WTC11 (cell line): ENCODE results near the gene ADGRE2. TPM values are rescaled to one million over a fixed set of nuclear protein-coding genes. Genes with fewer than 3 reads are reported as not detected.

Experiments
- ATAC-seq: fragments of 200-7000 bp; cut with Tn5 transposase; 2 replicates; pipeline ENCODE4 v1.10.0; 2021; ENCODE audit warnings: mild to moderate bottlenecking, moderate library complexity
- CTCF ChIA-PET: fragments of 300-600 bp; sonication (Branson Sonifier 250); formaldehyde crosslinking; loops from one replicate; lab custom pipeline; 2021; ENCODE audit warnings: antibody characterized with exemption; lab: Charles Lee
- POLR2A ChIA-PET: fragments of 350-600 bp; sonication (Branson Sonifier 250); formaldehyde crosslinking; loops from one replicate; lab custom pipeline; 2021; ENCODE audit warnings: antibody characterized with exemption; lab: Charles Lee
- DNase-seq: peaks from one replicate; pipeline ENCODE4 v3.0.0; 2021; ENCODE audit warnings: low spot score
- H3K27ac Mint-ChIP-seq: 2 replicates; pipeline ENCODE4 v1.8.0; 2021; ENCODE audit warnings: mixed read lengths
- H3K27me3 Mint-ChIP-seq: 2 replicates; pipeline ENCODE4 v1.8.0; 2021; ENCODE audit warnings: low read depth, mild to moderate bottlenecking, moderate library complexity, mixed read lengths
- H3K36me3 Mint-ChIP-seq: 2 replicates; pipeline ENCODE4 v1.8.0; 2021; ENCODE audit warnings: mixed read lengths
- H3K4me1 Mint-ChIP-seq: 2 replicates; pipeline ENCODE4 v1.8.0; 2022; ENCODE audit warnings: mixed read lengths
- H3K4me3 Mint-ChIP-seq: 2 replicates; pipeline ENCODE4 v1.8.0; 2021; ENCODE audit warnings: mild to moderate bottlenecking, moderate library complexity, mixed read lengths
- H3K9me3 Mint-ChIP-seq: 2 replicates; pipeline ENCODE4 v1.8.0; 2021; ENCODE audit warnings: mixed read lengths
- ATF1 ChIP-seq: sonication (generic); formaldehyde crosslinking; IDR thresholded peaks from 2 replicates; pipeline ENCODE4 v1.8.1; 2023; ENCODE audit warnings: mild to moderate bottlenecking, moderate library complexity, missing genetic modification reagents
- KAT7 ChIP-seq: sonication (generic); formaldehyde crosslinking; IDR thresholded peaks from 2 replicates; pipeline ENCODE4 v1.8.1; 2023; ENCODE audit warnings: missing genetic modification reagents, mild to moderate bottlenecking, borderline replicate concordance
- NFE2L1 ChIP-seq: sonication (generic); formaldehyde crosslinking; IDR thresholded peaks from 2 replicates; pipeline ENCODE4 v1.8.1; 2023; ENCODE audit warnings: missing genetic modification reagents
- OVOL2 ChIP-seq: fragments of 250-450 bp; sonication (Bioruptor Pico); IDR thresholded peaks from 2 replicates; pipeline ENCODE4 v1.9.0; 2021; ENCODE audit warnings: mild to moderate bottlenecking, borderline replicate concordance
- SMAD4 ChIP-seq: sonication (generic); formaldehyde crosslinking; IDR thresholded peaks from 2 replicates; pipeline ENCODE4 v1.8.0; 2022; ENCODE audit warnings: mild to moderate bottlenecking, missing genetic modification reagents
- TEAD1 ChIP-seq: sonication (generic); formaldehyde crosslinking; IDR thresholded peaks from 2 replicates; pipeline ENCODE4 v1.8.0; 2022; ENCODE audit warnings: mild to moderate bottlenecking, missing genetic modification reagents
- ZBTB21 ChIP-seq: sonication (generic); formaldehyde crosslinking; IDR thresholded peaks from 2 replicates; pipeline ENCODE4 v1.8.1; 2023; ENCODE audit warnings: mild to moderate bottlenecking, missing genetic modification reagents, borderline replicate concordance
- ZNF423 ChIP-seq: fragments of 250-450 bp; sonication (Bioruptor Pico); IDR thresholded peaks from 2 replicates; pipeline ENCODE4 v2.1.2; 2022; ENCODE audit warnings: mild to moderate bottlenecking, moderate library complexity
- total RNA-seq: library from RNA; stranded (reverse); gene quantifications from 3 replicates; pipeline ENCODE4 v1.2.3, GENCODE V29; 2021
- TF ChIP-seq, protein P1 (sequence below): sonication (generic); formaldehyde crosslinking; IDR thresholded peaks from 2 replicates; pipeline ENCODE4 v1.8.1; 2023; ENCODE audit warnings: mild to moderate bottlenecking, missing genetic modification reagents
- TF ChIP-seq, protein P2 (sequence below): sonication (generic); formaldehyde crosslinking; IDR thresholded peaks from 2 replicates; pipeline ENCODE4 v1.8.0; 2022; ENCODE audit warnings: mild to moderate bottlenecking, missing genetic modification reagents
- TF ChIP-seq, protein P3 (sequence below): fragments of 250-450 bp; sonication (Bioruptor Pico); IDR thresholded peaks from 2 replicates; pipeline ENCODE4 v1.9.0; 2021; ENCODE audit warnings: mild to moderate bottlenecking, borderline replicate concordance
- TF ChIP-seq, protein P4 (sequence below): sonication (generic); formaldehyde crosslinking; IDR thresholded peaks from 2 replicates; pipeline ENCODE4 v1.8.1; 2023; ENCODE audit warnings: mild to moderate bottlenecking, missing genetic modification reagents, borderline replicate concordance
- TF ChIP-seq, protein P5 (sequence below): fragments of 200-600 bp; IDR thresholded peaks from 2 replicates; pipeline ENCODE4 v1.8.0; 2022; ENCODE audit warnings: antibody characterized with exemption

The ADGRE2 gene
- total RNA-seq, 1 experiment from 2014 or later, result 4.0 TPM

DNA sequence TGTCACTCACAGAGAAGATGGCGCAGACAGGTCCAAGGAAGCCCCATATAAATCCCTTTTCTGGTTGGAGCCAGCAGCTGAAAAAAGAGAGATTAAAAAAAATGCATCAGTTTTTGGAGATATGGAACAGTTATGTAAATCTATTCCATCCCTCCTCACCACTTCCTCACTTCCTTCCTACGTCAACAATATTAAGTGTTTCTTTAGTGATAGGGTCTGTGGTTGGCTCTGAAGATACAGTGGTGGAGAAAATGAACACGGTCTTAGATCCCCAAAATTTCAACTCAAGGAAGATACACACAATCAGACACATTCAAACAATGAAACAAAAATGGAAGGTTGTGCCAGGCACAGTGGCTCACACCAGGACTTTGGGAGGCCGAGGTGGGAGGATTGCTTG, 31.5 kb downstream of the ADGRE2 start:
- no peak overlapping the region for H3K27ac Mint-ChIP-seq
- H3K4me1 Mint-ChIP-seq, result no peaks in the 10 kb centered on the region
- H3K27me3 Mint-ChIP-seq, result no peaks in the 10 kb centered on the region; the same call in 1 of the 2 replicates
- H3K4me3 Mint-ChIP-seq, result no peak overlapping the region
- DNase-seq (no peak), ATAC-seq (no peak)
- ChIA-PET CTCF (no interaction called here), POLR2A (no interaction called here)
- peaks cover 42% of the 10 kb centered on the region for H3K36me3 Mint-ChIP-seq
- TF ChIP-seq SMAD4 (CRISPR knock-in tag) (no peak), KAT7 (no peak), OVOL2 (no peak), ATF1 (CRISPR knock-in tag) (no peak), TEAD1 (CRISPR knock-in tag) (no peak)
- peaks cover 20% of the 10 kb centered on the region for H3K9me3 Mint-ChIP-seq

DNA sequence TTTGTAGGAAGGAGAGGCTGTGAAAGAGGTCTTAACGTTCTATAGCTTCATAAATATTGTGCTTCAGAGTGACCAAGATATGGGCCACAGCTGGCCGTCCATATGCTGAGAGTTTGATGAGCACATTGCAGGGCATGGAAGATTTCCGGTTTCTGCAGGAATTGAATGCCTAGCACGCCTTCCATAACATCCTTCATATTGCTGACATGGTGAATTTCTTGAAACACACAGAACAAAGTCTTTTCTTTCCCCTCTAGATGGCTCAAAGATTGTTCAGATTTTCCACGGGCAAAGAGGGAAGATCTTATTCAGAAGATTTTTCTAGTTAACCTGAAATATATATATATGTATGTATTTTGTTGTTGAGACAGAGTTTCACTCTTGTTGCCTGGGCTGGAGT, 42.4 kb downstream of the ADGRE2 start:
- no peak for DNase-seq
- H3K4me3 Mint-ChIP-seq, result no peak overlapping the region
- H3K36me3 Mint-ChIP-seq, result peaks cover 50% of the 10 kb centered on the region
- no peak for ATAC-seq
- H3K9me3 Mint-ChIP-seq, result peaks cover 53% of the 10 kb centered on the region
- no peak overlapping the region for H3K27ac Mint-ChIP-seq
- H3K4me1 Mint-ChIP-seq, result peaks cover 3% of the 10 kb centered on the region
- TF ChIP-seq, protein P1, sequence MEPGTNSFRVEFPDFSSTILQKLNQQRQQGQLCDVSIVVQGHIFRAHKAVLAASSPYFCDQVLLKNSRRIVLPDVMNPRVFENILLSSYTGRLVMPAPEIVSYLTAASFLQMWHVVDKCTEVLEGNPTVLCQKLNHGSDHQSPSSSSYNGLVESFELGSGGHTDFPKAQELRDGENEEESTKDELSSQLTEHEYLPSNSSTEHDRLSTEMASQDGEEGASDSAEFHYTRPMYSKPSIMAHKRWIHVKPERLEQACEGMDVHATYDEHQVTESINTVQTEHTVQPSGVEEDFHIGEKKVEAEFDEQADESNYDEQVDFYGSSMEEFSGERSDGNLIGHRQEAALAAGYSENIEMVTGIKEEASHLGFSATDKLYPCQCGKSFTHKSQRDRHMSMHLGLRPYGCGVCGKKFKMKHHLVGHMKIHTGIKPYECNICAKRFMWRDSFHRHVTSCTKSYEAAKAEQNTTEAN (CRISPR knock-in tag), result no peak
- no peak for TF ChIP-seq TEAD1 (CRISPR knock-in tag)
- TF ChIP-seq, protein P2, sequence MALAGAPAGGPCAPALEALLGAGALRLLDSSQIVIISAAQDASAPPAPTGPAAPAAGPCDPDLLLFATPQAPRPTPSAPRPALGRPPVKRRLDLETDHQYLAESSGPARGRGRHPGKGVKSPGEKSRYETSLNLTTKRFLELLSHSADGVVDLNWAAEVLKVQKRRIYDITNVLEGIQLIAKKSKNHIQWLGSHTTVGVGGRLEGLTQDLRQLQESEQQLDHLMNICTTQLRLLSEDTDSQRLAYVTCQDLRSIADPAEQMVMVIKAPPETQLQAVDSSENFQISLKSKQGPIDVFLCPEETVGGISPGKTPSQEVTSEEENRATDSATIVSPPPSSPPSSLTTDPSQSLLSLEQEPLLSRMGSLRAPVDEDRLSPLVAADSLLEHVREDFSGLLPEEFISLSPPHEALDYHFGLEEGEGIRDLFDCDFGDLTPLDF (CRISPR knock-in tag), result no peak
- ChIA-PET POLR2A (no interaction called here), CTCF (no interaction called here)
- peaks cover 3% of the 10 kb centered on the region for H3K27me3 Mint-ChIP-seq

DNA sequence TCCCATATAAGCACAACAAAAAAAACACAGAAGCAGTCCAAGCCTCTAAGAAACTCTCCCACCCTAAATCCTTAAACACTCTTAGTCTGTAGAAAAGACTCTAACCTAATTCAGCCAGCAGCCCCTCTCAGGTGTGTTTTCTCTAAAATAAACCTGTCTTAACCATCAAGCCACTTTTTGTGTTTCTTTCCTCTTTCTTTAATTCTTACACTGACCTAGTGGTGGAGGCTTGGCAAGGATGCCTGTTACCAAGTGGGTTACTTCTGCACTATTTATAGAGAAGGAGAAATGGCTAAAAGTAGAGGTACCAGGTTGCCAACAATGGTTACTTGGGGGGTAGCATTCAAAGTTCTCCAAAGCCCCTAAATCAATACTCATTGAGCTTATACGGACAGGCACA, 44.8 kb downstream of the ADGRE2 start:
- peaks cover 69% of the 10 kb centered on the region for H3K9me3 Mint-ChIP-seq
- DNase-seq (no peak), ATAC-seq (no peak)
- no peak overlapping the region for H3K27ac Mint-ChIP-seq
- ChIA-PET CTCF (interaction anchor here (0.5 kb wide), 1 partner anchor 358 kb away, joined by 6 read pairs; no protein-coding TSS in a partner anchor), POLR2A (interaction anchor here (0.6 kb wide), 1 partner anchor 36 kb away, joined by 7 read pairs; no protein-coding TSS in a partner anchor)
- TF ChIP-seq ZBTB21 (CRISPR knock-in tag), result no peak
- TF ChIP-seq, protein P3, sequence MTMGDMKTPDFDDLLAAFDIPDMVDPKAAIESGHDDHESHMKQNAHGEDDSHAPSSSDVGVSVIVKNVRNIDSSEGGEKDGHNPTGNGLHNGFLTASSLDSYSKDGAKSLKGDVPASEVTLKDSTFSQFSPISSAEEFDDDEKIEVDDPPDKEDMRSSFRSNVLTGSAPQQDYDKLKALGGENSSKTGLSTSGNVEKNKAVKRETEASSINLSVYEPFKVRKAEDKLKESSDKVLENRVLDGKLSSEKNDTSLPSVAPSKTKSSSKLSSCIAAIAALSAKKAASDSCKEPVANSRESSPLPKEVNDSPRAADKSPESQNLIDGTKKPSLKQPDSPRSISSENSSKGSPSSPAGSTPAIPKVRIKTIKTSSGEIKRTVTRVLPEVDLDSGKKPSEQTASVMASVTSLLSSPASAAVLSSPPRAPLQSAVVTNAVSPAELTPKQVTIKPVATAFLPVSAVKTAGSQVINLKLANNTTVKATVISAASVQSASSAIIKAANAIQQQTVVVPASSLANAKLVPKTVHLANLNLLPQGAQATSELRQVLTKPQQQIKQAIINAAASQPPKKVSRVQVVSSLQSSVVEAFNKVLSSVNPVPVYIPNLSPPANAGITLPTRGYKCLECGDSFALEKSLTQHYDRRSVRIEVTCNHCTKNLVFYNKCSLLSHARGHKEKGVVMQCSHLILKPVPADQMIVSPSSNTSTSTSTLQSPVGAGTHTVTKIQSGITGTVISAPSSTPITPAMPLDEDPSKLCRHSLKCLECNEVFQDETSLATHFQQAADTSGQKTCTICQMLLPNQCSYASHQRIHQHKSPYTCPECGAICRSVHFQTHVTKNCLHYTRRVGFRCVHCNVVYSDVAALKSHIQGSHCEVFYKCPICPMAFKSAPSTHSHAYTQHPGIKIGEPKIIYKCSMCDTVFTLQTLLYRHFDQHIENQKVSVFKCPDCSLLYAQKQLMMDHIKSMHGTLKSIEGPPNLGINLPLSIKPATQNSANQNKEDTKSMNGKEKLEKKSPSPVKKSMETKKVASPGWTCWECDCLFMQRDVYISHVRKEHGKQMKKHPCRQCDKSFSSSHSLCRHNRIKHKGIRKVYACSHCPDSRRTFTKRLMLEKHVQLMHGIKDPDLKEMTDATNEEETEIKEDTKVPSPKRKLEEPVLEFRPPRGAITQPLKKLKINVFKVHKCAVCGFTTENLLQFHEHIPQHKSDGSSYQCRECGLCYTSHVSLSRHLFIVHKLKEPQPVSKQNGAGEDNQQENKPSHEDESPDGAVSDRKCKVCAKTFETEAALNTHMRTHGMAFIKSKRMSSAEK, result no peak
- peaks cover 7% of the 10 kb centered on the region for H3K27me3 Mint-ChIP-seq
- peaks cover 50% of the 10 kb centered on the region for H3K36me3 Mint-ChIP-seq
- no peak overlapping the region for H3K4me3 Mint-ChIP-seq
- peaks cover 6% of the 10 kb centered on the region for H3K4me1 Mint-ChIP-seq

DNA sequence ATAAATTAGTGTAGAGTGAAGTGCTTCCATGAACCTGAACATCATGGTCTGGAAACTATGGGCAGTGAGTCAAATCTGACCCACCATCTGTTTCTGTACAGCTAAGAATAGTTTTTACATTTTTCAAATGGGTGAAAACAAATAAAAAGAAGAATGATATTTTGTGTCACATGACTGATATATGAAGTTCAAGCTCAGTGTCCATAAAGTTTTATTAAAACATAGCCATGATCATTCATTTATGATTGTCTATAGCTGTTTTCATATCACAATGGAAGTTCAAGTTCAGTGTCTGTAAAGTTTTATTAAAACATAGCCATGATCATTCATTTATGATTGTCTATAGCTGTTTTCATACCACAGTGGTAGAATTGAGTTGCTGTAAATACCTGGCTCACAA, 45.9 kb downstream of the ADGRE2 start:
- ChIA-PET POLR2A (no interaction called here), CTCF (no interaction called here)
- H3K36me3 Mint-ChIP-seq, result peaks cover 57% of the 10 kb centered on the region
- peaks cover 6% of the 10 kb centered on the region for H3K4me1 Mint-ChIP-seq
- H3K9me3 Mint-ChIP-seq, result peaks cover 73% of the 10 kb centered on the region
- DNase-seq, result no peak
- no peak for ATAC-seq
- H3K27me3 Mint-ChIP-seq, result peaks cover 7% of the 10 kb centered on the region
- H3K27ac Mint-ChIP-seq, result no peak overlapping the region
- no peak overlapping the region for H3K4me3 Mint-ChIP-seq
- no peak for TF ChIP-seq TEAD1 (CRISPR knock-in tag)
- TF ChIP-seq, protein P4, sequence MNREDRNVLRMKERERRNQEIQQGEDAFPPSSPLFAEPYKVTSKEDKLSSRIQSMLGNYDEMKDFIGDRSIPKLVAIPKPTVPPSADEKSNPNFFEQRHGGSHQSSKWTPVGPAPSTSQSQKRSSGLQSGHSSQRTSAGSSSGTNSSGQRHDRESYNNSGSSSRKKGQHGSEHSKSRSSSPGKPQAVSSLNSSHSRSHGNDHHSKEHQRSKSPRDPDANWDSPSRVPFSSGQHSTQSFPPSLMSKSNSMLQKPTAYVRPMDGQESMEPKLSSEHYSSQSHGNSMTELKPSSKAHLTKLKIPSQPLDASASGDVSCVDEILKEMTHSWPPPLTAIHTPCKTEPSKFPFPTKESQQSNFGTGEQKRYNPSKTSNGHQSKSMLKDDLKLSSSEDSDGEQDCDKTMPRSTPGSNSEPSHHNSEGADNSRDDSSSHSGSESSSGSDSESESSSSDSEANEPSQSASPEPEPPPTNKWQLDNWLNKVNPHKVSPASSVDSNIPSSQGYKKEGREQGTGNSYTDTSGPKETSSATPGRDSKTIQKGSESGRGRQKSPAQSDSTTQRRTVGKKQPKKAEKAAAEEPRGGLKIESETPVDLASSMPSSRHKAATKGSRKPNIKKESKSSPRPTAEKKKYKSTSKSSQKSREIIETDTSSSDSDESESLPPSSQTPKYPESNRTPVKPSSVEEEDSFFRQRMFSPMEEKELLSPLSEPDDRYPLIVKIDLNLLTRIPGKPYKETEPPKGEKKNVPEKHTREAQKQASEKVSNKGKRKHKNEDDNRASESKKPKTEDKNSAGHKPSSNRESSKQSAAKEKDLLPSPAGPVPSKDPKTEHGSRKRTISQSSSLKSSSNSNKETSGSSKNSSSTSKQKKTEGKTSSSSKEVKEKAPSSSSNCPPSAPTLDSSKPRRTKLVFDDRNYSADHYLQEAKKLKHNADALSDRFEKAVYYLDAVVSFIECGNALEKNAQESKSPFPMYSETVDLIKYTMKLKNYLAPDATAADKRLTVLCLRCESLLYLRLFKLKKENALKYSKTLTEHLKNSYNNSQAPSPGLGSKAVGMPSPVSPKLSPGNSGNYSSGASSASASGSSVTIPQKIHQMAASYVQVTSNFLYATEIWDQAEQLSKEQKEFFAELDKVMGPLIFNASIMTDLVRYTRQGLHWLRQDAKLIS (CRISPR knock-in tag), result no peak
- no peak for TF ChIP-seq KAT7
- TF ChIP-seq, protein P5, sequence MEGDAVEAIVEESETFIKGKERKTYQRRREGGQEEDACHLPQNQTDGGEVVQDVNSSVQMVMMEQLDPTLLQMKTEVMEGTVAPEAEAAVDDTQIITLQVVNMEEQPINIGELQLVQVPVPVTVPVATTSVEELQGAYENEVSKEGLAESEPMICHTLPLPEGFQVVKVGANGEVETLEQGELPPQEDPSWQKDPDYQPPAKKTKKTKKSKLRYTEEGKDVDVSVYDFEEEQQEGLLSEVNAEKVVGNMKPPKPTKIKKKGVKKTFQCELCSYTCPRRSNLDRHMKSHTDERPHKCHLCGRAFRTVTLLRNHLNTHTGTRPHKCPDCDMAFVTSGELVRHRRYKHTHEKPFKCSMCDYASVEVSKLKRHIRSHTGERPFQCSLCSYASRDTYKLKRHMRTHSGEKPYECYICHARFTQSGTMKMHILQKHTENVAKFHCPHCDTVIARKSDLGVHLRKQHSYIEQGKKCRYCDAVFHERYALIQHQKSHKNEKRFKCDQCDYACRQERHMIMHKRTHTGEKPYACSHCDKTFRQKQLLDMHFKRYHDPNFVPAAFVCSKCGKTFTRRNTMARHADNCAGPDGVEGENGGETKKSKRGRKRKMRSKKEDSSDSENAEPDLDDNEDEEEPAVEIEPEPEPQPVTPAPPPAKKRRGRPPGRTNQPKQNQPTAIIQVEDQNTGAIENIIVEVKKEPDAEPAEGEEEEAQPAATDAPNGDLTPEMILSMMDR, result no peak
- no peak for TF ChIP-seq ZNF423
- no peak for TF ChIP-seq OVOL2
- TF ChIP-seq NFE2L1, result no peak
